HEK293T (cell line): ENCODE measurements around the gene NEK6.

Experiments
- CTCF ChIA-PET: fragments of 350-600 bp; formaldehyde crosslinking; extraction: SDS; loops from one replicate; lab custom pipeline; 2021; ENCODE audit warnings: antibody characterized with exemption, inconsistent platforms; lab: Yijun Ruan, JAX
- POLR2A ChIA-PET: fragments of 350-600 bp; formaldehyde crosslinking; extraction: SDS; loops from one replicate; lab custom pipeline; 2020; ENCODE audit warnings: antibody characterized with exemption, inconsistent platforms; lab: Yijun Ruan, JAX
- DNase-seq: peaks from one replicate; pipeline ENCODE4 v3.0.0; 2012; ENCODE audit warnings: mixed read lengths; ENCODE audit errors: extremely low spot score
- ARNT ChIP-seq: fragments of 450-650 bp; IDR thresholded peaks from 2 replicates; pipeline ENCODE4 v1.6.1; 2017; ENCODE audit warnings: mild to moderate bottlenecking
- BHLHE40 ChIP-seq: fragments of 450-650 bp; IDR thresholded peaks from 2 replicates; pipeline ENCODE4 v1.6.1; 2016; ENCODE audit warnings: mild to moderate bottlenecking, moderate library complexity, borderline replicate concordance
- CTBP1 ChIP-seq: fragments of 450-650 bp; IDR thresholded peaks from 2 replicates; pipeline ENCODE4 v1.6.1; 2016; ENCODE audit warnings: borderline replicate concordance
- ELF4 ChIP-seq: fragments of 450-650 bp; IDR thresholded peaks from 2 replicates; pipeline ENCODE4 v1.6.1; 2017; ENCODE audit warnings: antibody characterized with exemption
- FOXA1 ChIP-seq: fragments of 450-650 bp; IDR thresholded peaks from 2 replicates; pipeline ENCODE4 v1.6.1; 2016; ENCODE audit warnings: mild to moderate bottlenecking
- FOXK2 ChIP-seq: fragments of 450-650 bp; IDR thresholded peaks from 2 replicates; pipeline ENCODE4 v1.6.1; 2016; ENCODE audit warnings: mild to moderate bottlenecking
- FOXM1 ChIP-seq: fragments of 450-650 bp; IDR thresholded peaks from 2 replicates; pipeline ENCODE4 v1.6.1; 2017; ENCODE audit warnings: mild to moderate bottlenecking, borderline replicate concordance
- HDGF ChIP-seq: fragments of 450-650 bp; IDR thresholded peaks from 2 replicates; pipeline ENCODE4 v1.6.1; 2017; ENCODE audit warnings: antibody characterized with exemption, borderline replicate concordance
- L3MBTL2 ChIP-seq: fragments of 450-650 bp; conservative IDR thresholded peaks from 2 replicates; pipeline ENCODE4 v1.6.1; 2016; ENCODE audit warnings: mild to moderate bottlenecking
- LEF1 ChIP-seq: fragments of 450-650 bp; IDR thresholded peaks from 2 replicates; pipeline ENCODE4 v1.6.1; 2017; ENCODE audit warnings: mild to moderate bottlenecking, borderline replicate concordance
- NFRKB ChIP-seq: fragments of 450-650 bp; IDR thresholded peaks from 2 replicates; pipeline ENCODE4 v1.6.1; 2016; ENCODE audit warnings: mild to moderate bottlenecking, moderate library complexity
- SP1 ChIP-seq: fragments of 450-650 bp; IDR thresholded peaks from 2 replicates; pipeline ENCODE4 v1.6.1; 2017
- SUZ12 ChIP-seq: fragments of 450-650 bp; IDR thresholded peaks from 2 replicates; pipeline ENCODE4 v1.6.1; 2016; ENCODE audit warnings: mild to moderate bottlenecking
- TARDBP ChIP-seq: fragments of 450-650 bp; IDR thresholded peaks from 2 replicates; pipeline ENCODE4 v1.6.1; 2016
- ZNF384 ChIP-seq: fragments of 450-650 bp; IDR thresholded peaks from 2 replicates; pipeline ENCODE4 v1.6.1; 2016
- TF ChIP-seq, protein P1 (sequence below): fragments of 450-650 bp; IDR thresholded peaks from 2 replicates; pipeline ENCODE4 v1.6.1; 2016

NEK6 gene

DNA sequence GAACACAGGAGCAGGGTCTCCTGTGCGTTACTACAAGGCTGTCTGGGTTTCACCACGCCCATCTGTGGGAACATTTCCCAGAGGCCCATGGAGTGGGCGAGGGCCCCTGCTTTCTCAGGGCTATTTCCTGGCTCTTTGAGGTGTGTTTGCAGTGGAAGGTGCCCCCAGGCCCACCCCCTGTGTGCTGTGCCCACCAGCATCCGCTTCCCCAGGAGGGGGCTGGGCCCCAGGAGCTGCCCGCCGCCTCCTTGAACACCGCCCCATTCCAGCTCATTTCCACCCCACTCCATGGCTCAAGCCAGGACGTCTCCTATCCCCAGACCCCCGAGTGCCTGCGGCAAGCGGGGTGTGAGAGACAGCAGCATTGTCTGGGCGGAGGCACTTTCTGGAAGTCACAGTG, 70.5 kb downstream of the NEK6 start:
- ChIA-PET POLR2A (no interaction called here), CTCF (no interaction called here)
- TF ChIP-seq FOXM1 (no peak), TARDBP (no peak), ARNT (no peak), ZNF384 (no peak), FOXA1 (no peak), BHLHE40 (no peak), NFRKB (no peak), FOXK2 (no peak), SUZ12 (no peak), L3MBTL2 (no peak), ELF4 (no peak)
- TF ChIP-seq, protein P1, sequence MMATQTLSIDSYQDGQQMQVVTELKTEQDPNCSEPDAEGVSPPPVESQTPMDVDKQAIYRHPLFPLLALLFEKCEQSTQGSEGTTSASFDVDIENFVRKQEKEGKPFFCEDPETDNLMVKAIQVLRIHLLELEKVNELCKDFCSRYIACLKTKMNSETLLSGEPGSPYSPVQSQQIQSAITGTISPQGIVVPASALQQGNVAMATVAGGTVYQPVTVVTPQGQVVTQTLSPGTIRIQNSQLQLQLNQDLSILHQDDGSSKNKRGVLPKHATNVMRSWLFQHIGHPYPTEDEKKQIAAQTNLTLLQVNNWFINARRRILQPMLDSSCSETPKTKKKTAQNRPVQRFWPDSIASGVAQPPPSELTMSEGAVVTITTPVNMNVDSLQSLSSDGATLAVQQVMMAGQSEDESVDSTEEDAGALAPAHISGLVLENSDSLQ, result no peak
- DNase-seq, result no peak

DNA sequence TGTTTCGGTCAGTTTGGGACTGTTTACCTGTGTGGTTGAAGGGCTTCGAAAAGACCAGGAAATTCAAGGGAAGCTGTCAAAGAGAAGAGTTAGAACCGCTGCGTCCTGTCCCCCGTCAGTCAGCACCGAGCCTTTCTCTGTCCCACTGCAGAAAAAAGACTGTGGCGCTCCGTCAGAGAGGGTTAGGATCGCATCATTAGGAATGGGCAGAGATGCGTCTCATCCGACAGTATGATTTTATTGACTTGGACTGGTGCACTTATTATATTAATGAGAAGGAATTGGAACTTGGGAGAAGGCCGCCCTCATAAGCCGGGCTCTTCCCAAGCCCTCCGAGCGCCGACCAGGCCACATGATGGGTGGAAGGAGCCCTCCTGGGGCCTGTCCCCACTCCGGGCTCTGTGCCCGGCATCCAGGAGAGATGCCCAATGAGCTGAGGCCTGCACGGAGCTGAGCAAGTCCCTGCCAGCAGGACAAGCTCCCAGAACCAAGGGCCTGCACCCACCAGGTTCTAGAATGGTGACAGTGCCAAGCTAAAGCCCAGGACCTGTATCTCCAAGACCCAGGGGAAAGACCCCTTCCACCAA, 71.5 kb downstream of the NEK6 start:
- no peak for DNase-seq
- no peak for TF ChIP-seq FOXA1
- no peak for TF ChIP-seq ARNT
- no peak for TF ChIP-seq ZNF384
- no peak for TF ChIP-seq BHLHE40
- no peak for TF ChIP-seq L3MBTL2
- no peak for TF ChIP-seq NFRKB
- no peak for TF ChIP-seq FOXK2
- TF ChIP-seq CTBP1, result no peak
- no peak for TF ChIP-seq ELF4
- TF ChIP-seq, protein P1, result no peak
- TF ChIP-seq SP1, result no peak
- no peak for TF ChIP-seq LEF1
- no peak for TF ChIP-seq FOXM1
- no peak for TF ChIP-seq SUZ12
- no peak for TF ChIP-seq TARDBP
- no peak for TF ChIP-seq HDGF
- CTCF ChIA-PET, result no interaction called here
- POLR2A ChIA-PET, result no interaction called here

DNA sequence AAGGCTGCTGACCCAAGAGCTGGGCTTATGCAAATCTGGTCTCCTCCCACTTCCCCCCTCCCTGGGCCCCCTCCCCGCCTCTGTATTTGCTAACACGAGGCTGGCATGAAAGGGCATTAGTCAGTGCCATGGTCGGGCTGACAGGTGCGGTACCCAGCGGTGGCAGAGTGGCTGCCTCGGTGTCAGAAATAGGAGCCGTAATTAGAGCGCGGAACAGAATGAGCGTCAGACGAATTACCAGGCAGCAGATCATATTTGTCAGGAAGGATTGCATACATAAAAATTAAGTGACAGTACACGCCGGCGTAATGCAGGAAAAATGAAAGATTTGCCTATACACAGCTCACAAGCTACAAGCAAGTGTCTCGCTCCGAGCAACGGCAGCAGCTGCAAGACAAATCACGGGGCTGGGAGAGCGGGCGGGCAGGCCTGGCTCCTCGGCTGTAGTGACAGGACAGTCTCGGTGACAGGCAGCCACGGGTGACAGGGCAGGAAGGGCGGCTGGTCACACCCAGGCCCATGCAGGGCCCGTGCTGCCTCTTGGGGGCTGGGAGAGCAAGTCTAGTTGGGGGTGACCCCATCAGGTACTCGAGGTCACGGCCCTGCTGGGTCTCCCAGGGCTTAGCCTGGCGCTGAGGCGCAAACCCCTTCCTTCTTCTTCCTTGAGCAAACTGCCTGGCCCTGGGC, 72.4 kb downstream of the NEK6 start:
- DNase-seq, result no peak
- CTCF ChIA-PET, result no interaction called here

DNA sequence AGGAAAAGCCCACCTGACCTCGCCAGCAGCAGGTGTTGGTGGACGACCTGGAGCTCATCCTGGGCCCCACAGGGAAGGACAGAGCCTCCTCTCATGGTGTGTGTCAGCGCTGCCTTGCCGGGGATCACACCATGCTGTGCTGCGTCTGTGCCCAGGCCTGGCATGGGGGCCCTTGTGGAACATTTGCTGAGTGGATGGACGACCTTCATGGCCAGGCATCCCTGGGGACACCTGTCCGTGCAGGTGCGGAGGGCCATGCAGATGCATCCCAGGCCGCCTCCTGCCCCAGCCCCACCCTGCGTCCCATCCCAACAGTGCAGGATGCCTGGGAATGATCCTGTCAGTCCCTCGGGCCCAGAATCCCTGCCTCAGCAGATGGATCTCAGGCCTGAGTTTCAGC, 73.8 kb downstream of the NEK6 start:
- CTCF ChIA-PET, result no interaction called here
- POLR2A ChIA-PET, result no interaction called here
- TF ChIP-seq ZNF384, result no peak
- TF ChIP-seq FOXM1, result no peak
- TF ChIP-seq SUZ12, result no peak
- TF ChIP-seq BHLHE40, result no peak
- DNase-seq, result no peak

More for the DNA sequence above, 72.4 kb downstream of the NEK6 start:
- POLR2A ChIA-PET, result no interaction called here
- TF ChIP-seq BHLHE40, result no peak
- TF ChIP-seq L3MBTL2, result no peak
- TF ChIP-seq NFRKB, result no peak
- TF ChIP-seq CTBP1, result no peak
- TF ChIP-seq TARDBP, result no peak
- no peak for TF ChIP-seq SP1
- no peak for TF ChIP-seq FOXK2
- TF ChIP-seq, protein P1, result no peak
- no peak for TF ChIP-seq SUZ12
- TF ChIP-seq FOXM1, result no peak

DNA sequence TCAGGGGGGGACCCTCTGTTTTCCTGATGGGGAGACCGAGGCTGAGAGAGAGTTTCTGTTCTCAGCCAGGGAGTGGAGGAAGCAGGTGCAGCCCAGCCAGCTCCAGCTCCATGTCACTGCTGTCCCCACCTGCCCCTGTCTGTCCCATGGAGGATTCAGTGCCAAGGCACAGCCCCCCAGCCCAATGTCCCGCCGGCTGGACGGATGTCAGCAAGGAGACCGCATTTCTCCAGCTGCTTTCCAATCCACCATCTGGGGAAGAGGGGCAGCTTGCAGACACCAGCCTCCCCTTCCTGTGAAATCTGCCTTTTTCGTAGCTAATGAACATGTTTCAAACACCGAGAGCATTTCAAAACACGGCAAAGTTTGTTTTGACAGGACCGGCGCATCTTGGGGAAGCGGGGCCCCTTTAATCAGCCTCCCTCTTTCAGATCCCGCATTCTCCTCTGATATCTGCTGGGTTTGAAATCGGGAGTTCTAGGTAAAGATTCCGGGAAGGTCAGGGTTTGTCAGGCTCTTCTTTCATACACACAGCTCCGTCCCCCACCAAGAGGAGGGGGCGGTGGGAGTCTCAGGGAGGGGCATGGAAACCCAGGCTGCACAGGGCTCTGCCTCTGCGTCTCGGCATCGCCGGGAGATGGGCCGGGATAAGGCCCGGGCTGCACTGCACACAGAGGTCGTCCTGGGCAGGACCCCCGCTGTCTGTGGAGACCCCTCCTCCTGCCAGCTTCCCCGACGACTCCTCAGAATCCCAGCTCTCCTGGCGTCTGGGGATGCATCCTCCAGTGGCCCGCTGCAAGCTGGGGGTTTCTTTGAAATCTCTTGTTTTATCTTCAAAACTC, 74.8 kb downstream of the NEK6 start:
- TF ChIP-seq ZNF384, result no peak
- no peak for TF ChIP-seq FOXM1
- no peak for TF ChIP-seq LEF1
- TF ChIP-seq HDGF, result no peak
- TF ChIP-seq, protein P1, result no peak
- no peak for TF ChIP-seq SUZ12
- TF ChIP-seq SP1, result no peak
- no peak for TF ChIP-seq L3MBTL2
- no peak for TF ChIP-seq ARNT
- TF ChIP-seq FOXA1, result no peak
- TF ChIP-seq FOXK2, result no peak
- no peak for TF ChIP-seq BHLHE40
- TF ChIP-seq ELF4, result no peak
- TF ChIP-seq NFRKB, result no peak
- no peak for TF ChIP-seq TARDBP
- no peak for DNase-seq
- POLR2A ChIA-PET, result no interaction called here
- CTCF ChIA-PET, result no interaction called here
